ENCODE measurements around the gene FAAP20.
A peak's percentile ranks its signal among the peaks of the same experiment; 100 is the strongest.

Gene FAAP20

DNA sequence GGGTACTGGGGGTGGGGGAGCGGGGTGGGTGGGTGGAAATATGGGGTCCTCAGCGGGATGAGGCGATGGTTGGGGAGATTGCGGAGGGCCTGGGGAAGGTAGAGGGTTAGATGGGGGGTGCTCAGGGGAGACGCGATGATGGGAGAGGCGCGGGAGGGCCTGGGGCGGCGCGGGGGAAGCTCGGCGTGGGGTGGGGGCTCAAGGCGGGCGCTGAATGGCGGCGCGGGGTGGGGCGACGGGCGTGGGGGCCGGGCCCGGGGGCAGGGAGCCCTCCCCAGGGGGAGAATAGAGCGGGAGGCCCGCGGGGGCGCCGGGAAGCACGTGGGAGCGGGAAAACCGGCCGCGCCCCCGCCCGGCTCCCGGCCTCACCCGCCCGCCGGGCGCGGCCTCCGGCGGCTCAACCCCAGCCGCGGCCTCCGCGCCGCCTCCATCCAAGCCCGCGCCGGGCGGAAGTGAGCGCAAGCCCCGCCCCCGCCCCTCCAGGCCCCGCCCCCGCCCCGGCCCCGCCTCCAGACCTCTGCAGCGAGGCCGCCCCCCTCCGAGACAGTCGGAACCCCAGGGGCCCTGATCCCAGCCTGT lies at the start of gene FAAP20:
FAAP20 (minus strand) TSS at position 454 of the 579 bp plus-strand sequence; CDS start at position 431, 23 bp downstream.
- peak; percentile 55 for DNase-seq (ENCODE audit: low spot score)

GRCh38 chr1:2242814-2243725 lies 48.5 kb upstream of the FAAP20 start:
- DNase-seq (ENCODE audit: low spot score) = no peak

DNA sequence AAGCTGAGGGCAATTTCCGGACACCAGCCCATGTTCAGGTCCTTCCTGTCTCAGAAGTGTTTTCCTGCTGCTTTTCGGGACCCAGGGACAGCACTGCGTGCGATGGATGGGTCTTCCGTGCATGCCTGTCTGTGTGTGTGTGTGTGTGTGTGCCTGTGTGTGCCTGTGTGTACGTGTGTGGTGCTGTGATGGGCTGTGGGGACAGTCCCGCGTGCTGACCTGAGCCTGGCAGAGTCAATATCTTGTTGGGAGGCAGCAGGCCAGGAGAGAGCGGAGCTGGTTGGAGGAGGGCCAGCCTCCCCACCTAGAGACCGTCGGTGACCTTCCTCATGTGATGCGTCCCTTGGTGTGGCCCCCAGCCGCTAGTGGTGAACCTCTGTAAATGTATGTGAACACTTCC lies 47.2 kb upstream of the FAAP20 start:
- DNase-seq (ENCODE audit: low spot score) = no peak

- DNase-seq (ENCODE audit: low spot score) = no peak
Observed at GRCh38 chr1:2240270-2241156, 45.9 kb upstream of the FAAP20 start.

- DNase-seq (ENCODE audit: low spot score) = peak; percentile 16
Observed at GRCh38 chr1:2239384-2239985, 44.9 kb upstream of the FAAP20 start.

- no peak for DNase-seq (ENCODE audit: low spot score)
Observed at GRCh38 chr1:2239013-2239370, 44.4 kb upstream of the FAAP20 start.

DNA sequence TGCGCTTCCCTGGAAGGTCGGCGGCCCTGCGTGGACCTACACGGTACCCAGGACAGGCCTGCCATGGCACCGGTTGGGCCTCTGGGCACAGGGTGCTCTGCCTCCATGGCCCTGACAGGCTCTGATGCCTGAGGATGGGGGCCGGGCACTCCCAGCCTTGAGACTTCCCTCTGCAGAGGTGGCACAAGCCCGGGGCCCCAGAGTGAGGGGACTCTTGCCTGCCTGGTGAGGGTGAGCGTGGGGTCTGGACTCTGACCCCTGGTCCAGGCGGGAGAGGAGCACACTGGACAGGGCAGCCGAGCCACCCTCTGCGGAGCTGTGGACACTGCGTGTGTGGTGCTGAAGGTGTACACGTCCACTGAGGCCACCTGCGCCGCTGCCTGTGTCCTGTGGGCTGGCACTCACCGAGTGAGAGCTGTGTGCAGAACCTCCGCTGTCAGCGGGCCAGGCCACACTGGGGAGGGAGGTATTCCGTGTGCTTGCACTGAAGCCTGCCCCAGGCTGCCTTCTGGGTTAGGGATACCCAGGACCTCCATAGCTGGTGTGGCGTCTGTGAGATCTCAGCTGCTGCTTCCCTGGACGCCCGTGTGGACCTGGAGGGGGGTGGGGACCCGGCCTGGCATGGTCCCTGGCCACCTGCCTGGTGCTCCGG lies 43.9 kb upstream of the FAAP20 start:
- DNase-seq (ENCODE audit: low spot score) = no peak

GRCh38 chr1:2237773-2238172 lies 43.2 kb upstream of the FAAP20 start:
- no peak for DNase-seq (ENCODE audit: low spot score)

DNA sequence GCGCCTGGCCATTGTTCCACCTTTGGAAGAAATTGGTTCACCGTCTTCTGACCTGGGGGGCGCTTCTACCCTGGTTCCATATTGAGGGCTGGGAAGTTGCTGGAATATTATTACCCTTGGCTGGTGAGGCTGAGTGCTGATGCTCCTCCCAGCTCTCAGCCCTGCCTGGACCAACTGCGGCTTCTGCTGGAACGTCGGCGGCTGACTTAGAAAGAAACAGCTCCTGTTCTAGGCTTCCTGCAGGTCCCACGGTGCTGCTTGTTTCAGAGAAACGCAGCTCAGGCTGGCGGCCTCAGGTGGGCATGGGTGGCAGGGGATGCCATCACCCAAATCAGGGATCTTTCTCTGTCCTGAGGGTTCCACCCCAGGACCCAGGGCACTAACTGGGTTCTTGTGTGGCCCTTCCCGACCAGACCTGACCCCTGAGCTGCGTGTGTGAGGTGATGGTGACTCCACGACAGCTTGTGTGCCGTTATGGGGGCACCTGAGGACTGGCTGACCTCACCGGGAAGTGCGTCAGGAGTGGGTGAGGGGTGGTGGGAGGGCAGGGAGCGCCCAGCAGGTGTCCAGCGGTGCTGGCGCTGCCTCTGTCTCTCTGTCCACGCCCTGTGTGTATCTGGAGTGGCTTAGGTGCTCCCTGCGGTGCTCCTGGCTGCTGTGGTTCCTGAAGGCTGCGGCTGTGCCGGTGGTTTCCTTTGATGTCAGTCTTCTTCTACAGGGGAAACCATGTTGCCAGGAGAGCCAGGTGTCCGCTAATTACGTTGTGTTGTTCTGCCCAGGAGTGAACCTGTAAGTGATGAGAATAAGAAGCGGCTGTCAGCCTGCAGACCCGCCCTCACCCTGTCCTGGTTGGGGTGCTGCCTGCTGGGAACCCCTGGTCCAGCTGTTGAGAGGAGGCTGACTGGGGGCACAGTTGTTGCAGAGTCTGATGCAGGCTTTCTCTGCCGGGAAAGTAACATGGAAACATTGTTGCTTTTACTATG lies 42.4 kb upstream of the FAAP20 start:
- DNase-seq (ENCODE audit: low spot score) = peak; percentile 93

- no peak for DNase-seq (ENCODE audit: low spot score)
Observed at GRCh38 chr1:2235300-2235998, 40.9 kb upstream of the FAAP20 start.

DNA sequence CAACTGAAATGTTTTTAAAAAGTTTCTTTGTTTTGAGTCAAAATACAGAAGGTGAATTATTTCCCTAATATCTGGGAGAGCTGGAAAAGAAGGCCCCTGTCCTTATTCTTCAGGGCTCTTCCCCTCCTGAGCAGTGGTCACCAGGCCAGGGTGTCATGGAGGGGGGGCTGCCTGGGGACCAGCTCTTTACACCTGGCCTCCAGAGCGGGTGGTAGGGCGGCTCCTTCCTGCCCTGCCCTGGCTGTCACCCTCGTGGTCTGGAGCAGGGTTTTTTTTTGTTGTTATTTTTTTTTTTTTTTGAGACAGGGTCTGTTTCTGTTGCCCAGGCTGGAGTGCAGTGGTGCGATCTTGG lies 40.2 kb upstream of the FAAP20 start:
- no peak for DNase-seq (ENCODE audit: low spot score)

DNA sequence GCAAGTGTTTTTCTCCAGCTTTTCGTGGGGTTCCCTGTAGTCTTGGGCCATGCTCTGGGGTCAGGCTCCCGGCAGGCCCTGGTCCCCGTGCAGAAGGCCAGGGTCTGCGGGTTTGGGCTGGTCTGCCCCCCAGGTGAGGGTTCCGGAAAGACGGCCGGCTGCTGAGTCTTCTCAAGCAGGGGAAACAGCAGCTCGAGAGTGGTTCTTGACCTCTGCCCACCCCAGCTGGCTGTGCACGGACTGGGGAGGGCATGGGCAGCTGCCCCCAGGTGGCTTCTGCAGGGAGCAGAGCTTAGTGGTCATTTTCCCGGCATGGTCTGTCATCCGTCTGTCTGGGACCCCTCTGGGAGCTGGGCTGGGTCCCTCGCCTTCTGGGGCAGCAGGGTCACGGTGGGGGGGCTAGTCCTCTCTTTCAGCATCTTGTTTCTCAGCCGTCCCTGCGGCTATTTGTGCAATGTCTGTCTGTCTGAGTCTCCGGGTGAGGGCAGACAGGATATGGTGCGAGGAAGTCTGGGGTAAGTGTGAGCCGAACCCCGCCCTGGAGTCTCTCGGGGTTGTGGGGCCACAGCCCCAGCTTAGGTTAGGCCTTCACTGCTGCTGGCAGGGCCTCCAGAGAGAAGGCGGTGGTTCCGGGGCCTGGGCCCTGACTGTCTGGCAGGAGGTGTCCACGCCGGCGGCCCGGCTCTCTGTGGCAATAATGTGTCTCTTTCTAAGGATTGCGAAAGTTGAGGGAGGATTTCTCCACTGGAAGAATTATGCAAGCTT lies 39.6 kb upstream of the FAAP20 start:
- DNase-seq (ENCODE audit: low spot score) = peak; percentile 18

DNA sequence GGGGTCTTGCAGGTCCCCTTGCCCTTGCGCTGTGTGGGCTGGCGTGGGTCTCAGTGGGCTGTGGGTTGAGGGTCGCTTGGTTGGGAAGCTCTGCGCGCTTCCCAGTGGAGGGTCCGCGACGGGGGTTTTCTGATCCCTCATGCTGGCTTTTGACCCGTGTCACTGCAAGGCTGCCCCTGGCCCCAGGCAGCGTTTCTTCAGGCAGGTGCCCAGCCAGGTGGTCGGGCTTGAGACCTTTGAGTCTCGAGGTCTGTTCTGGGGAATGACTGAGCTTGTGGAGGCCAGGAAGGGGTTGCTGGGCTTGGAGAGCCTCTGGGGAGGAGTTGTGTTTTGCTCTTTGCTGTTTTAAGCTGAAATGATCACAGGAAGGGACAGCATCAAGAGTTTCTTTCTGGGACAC lies 38.9 kb upstream of the FAAP20 start:
- DNase-seq (ENCODE audit: low spot score) = no peak

DNA sequence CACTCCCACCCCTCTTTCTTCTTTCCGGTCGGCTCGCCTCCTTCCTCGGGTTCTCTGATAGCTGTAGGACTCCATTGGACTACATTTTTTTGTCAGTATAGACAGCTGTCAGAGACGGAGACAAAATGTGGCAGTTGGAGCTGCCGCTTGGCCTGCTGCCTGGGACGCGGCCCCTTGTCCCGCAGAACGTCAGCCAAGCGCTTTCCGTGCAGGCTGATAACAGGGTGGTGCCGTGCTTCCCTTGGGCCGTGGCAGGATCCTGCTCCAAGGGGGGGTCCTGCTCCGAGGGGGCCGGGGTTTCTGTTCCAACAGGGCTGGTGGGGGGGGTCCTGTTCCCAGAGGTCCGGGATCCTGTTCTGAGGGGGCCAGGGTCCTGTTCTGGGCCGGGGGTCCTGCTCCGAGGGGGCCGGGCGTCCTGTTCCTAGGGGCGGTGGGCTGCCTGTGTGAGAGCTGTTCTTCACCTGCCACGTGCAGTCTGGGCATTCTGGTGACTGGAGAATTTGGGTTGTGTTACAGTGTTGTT lies 38.4 kb upstream of the FAAP20 start:
- no peak for DNase-seq (ENCODE audit: low spot score)

GRCh38 chr1:2232255-2232915 lies 37.8 kb upstream of the FAAP20 start:
- no peak for DNase-seq (ENCODE audit: low spot score)

DNA sequence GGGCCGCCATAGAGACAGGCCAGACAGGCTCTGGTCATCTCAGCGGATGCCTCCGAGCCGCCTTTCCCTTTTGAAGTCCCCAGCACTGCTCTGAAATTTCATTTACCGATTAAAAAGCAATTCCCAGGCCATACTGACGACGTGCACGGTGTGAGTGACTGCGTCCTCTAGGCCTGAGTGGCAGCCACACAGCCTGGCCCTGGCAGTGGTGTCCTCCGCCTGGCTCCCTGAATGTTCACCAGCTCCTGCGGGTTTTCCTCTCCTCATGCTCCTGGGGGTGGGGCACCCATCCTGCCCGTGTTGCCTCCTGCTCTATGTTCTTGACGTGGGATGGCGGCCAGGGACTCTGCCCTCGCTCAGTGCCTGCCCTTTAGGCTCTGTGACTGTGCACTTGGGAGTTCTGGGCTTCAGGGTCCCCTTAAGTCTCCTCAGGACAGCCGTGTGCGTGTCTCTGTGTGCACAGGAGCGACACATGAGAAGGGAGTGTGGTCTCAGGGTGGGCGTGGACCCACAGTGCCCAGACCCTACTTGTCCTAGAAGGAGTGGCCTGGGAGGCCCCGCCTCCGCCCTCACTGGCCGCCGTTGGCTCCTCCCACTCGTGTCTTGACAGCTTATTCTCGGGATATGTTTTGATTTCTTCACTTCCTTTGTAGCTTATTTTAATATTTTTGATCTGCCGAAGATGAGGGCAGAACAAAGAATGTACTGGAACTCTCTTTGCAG lies 37.1 kb upstream of the FAAP20 start:
- peak; percentile 53 for DNase-seq (ENCODE audit: low spot score)

GRCh38 chr1:2230781-2231531 lies 36.4 kb upstream of the FAAP20 start:
- peak; percentile 36 for DNase-seq (ENCODE audit: low spot score)
